Measurements from ENCODE around the gene IGFL4.

Gene IGFL4

GRCh38 chr19:46076951-46077814 is 36.4 kb upstream of the IGFL4 start:
- TF ChIP-seq CTCF (IDR thresholded peaks at IDR 0.05; ENCODE audit: insufficient read depth, low read length), result peak; percentile 91
- TF ChIP-seq GABPA (IDR thresholded peaks at IDR 0.05; ENCODE audit: low read depth), result no peak
- H3K4me3 ChIP-seq (replicated peaks; ENCODE audit: insufficient read depth, low read length), result no peak overlapping the region; the same call in 1 of the 2 replicates
- no peak overlapping the region for H3K27ac ChIP-seq (replicated peaks)
- DNase-seq (ENCODE audit: low read depth in 1 of 2, low spot score in 1 of 2), result peak; percentile 57 to 78
- peaks cover 23% of the 10 kb centered on the region for H3K27me3 ChIP-seq (ENCODE audit: insufficient read depth, poor library complexity, severe bottlenecking)

GRCh38 chr19:46076031-46076880 is 35.5 kb upstream of the IGFL4 start:
- H3K27me3 ChIP-seq (ENCODE audit: insufficient read depth, poor library complexity, severe bottlenecking), result peaks cover 26% of the 10 kb centered on the region
- H3K27ac ChIP-seq (replicated peaks), result no peak overlapping the region
- DNase-seq (ENCODE audit: low read depth in 1 of 2, low spot score in 1 of 2), result no peak
- TF ChIP-seq REST (IDR thresholded peaks at IDR 0.05; ENCODE audit: insufficient replicate concordance, low read depth) (no peak), SPI1 (IDR thresholded peaks at IDR 0.05; ENCODE audit: borderline replicate concordance, low read depth) (0 out of 2 replicates have a peak, but pooled peaks have one; percentile 42)
- no peak overlapping the region for H3K4me3 ChIP-seq (replicated peaks; ENCODE audit: insufficient read depth, low read length)

- no peak for TF ChIP-seq REST (IDR thresholded peaks at IDR 0.05; ENCODE audit: insufficient replicate concordance, low read depth)
- TF ChIP-seq GABPA (IDR thresholded peaks at IDR 0.05; ENCODE audit: low read depth), result no peak
- no peak for TF ChIP-seq POLR2AphosphoS5 (IDR thresholded peaks at IDR 0.05; ENCODE audit: low read depth)
- no peak for TF ChIP-seq SPI1 (IDR thresholded peaks at IDR 0.05; ENCODE audit: borderline replicate concordance, low read depth)
- no peak for TF ChIP-seq CTCF (IDR thresholded peaks at IDR 0.05; ENCODE audit: insufficient read depth, low read length)
- Histone ChIP-seq H3K27me3 (ENCODE audit: insufficient read depth, poor library complexity, severe bottlenecking) (peaks cover 31% of the 10 kb centered on the region), H3K27ac (replicated peaks) (no peak overlapping the region), H3K4me3 (replicated peaks; ENCODE audit: insufficient read depth, low read length) (no peak overlapping the region)
- peak in 1 of 2 experiments; percentile 28 for DNase-seq (ENCODE audit: low read depth in 1 of 2, low spot score in 1 of 2)
These were observed 32.6 kb upstream of the IGFL4 start for GRCh38 chr19:46073268-46073922.
